ENCODE data around the gene NOX4. TPM values are rescaled to one million over a fixed set of nuclear protein-coding genes. Genes with fewer than 3 reads are reported as not detected.
A peak's percentile ranks its signal among the peaks of the same experiment; 100 is the strongest.

The NOX4 gene
- total RNA-seq (1 to 10 TPM; 1.7 to 4.2 (median 2.2) TPM), polyA plus RNA-seq (1 to 10 TPM in 1 of 3 donors, under 1 TPM in 2; 0.46 to 1.8 (median 0.57) TPM)
- long read RNA-seq, donor 1, partial matches to known transcripts = 0 of 2 reads
- long read RNA-seq, donor 1, other reads (novel, unspliced or antisense) = 1 of 2 reads
- long read RNA-seq, donor 2, partial matches to known transcripts = 0 of 1 reads
- long read RNA-seq, donor 2, other reads (novel, unspliced or antisense) = 0 of 1 reads

DNA sequence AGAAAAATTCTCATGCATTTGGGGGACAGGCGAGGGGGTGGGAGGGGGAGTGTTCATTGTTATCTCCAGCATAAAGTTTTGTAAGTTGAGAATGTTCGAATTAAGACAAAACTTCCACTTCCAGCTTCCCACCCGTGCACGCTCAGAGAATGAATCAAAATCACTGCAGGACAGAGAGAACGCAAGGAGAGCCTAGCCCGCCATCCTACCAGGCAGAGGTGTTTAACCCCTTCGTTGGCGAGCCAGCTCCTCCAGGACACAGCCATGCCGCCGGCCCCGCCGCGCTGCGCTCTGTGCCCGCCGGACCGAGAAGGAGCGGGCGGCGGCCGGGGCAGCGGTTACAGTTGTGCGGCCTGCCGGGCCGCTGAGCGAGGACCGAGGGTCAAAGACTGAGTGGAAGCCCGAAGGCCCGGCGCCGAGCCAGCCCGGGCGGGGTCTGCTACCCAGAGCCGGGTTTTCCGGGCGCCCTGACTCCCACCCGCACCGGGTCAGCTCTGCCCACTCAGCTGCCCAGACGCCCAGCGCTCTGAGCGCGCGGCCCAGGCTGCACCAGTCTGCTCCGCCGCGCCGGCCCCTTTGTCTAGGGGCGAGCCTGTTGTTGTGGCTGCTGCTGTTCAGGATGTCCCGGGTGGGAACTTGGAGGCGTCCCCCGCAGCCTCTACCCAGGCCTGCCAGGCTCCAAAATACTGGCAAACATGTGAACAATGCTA, at the start of gene NOX4:
Gene NOX4 (minus strand): TSS at position 395 of the 710 bp plus-strand sequence. CDS start 129 bp downstream, at position 266.
- intact Hi-C loops (cut with DNase I) = no loop called here
- WGBS, 3 donors = 1 to 2% (median 1%) methylated on average over 47 to 51 of the region's 51 CpGs

GRCh38 chr11:89540826-89541225, 49.7 kb upstream of the NOX4 start:
- H3K27ac ChIP-seq = no peak overlapping the region
- no peaks in the 10 kb centered on the region for H3K4me1 ChIP-seq
- ATAC-seq (no peak), DNase-seq (no peak)
- H3K27me3 ChIP-seq (ENCODE audit: insufficient read depth in 3 of 3, low read length in 2 of 3) = no peaks in the 10 kb centered on the region
- no peaks in the 10 kb centered on the region for H3K9me3 ChIP-seq
- intact Hi-C loops (cut with DNase I) = no loop called here
- no peak for TF ChIP-seq CTCF (IDR thresholded peaks at IDR 0.05)
- WGBS, 3 donors = 74 to 87% (median 75%) methylated on average over 1 of the region's 1 CpG
- H3K4me3 ChIP-seq = no peak overlapping the region
- no peaks in the 10 kb centered on the region for H3K36me3 ChIP-seq (ENCODE audit: insufficient read depth in 1 of 2, low read depth in 1 of 2)

More for the DNA sequence above, at the start of gene NOX4:
- Histone ChIP-seq H3K4me3 (peak within 1 kb of the TSS; percentile 58), H3K27ac (peak within 1 kb of the TSS; percentile 44), H3K9me3 (no peaks in the 10 kb centered on the region), H3K27me3 (ENCODE audit: insufficient read depth in 3 of 3, low read length in 2 of 3) (peaks cover 0 to 5% (median 2%) of the 10 kb centered on the region in 3 donors), H3K4me1 (no peaks in the 10 kb centered on the region), H3K36me3 (ENCODE audit: insufficient read depth in 1 of 2, low read depth in 1 of 2) (no peaks in the 10 kb centered on the region)
- DNase-seq (peak; percentile 65 to 68), ATAC-seq (peak; percentile 30 to 71 (median 52))
- TF ChIP-seq CTCF (IDR thresholded peaks at IDR 0.05) = no peak

DNA sequence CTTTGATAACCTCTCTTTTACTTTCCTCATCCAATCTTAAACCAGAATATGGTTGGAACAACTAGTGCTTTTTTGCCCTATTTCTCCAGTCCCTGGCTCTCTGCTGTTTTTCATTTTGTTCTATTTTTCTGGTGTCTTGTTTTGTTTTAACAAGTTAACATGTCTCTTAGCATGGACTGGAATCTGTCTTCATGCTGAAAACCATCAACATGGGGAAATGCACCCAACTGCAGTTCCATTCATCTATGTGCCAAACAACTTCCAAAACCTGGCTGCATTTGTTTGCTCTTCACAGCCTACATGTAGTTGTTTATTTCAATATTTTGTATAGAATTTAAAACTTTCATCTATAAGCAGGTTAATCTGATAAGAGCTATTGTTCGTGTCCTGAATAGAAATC, 46.8 kb upstream of the NOX4 start:
- 87 to 95% (median 89%) methylated on average over 1 of the region's 1 CpG for WGBS, 3 donors

DNA sequence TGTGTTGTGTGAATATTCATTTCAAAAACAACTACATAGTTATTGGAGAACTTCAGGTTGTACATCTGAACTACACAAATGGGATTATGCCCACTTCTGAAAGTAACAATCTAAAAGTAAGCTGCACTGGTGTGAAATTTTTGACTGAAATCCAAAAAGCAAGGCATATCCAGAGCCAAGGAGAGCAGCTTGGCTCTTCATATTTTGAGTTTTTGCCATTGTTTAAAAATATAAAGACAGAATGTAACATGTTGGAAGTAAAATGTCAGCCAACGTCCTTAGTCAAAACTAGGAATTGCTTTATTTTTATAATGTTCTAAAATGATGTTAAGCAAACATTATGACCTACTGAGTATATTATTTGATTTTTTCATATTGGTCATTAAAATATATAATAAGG, 45.8 kb upstream of the NOX4 start:
- WGBS, 3 donors = 24 to 39% (median 33%) methylated on average over 1 of the region's 1 CpG
- TF ChIP-seq CTCF (IDR thresholded peaks at IDR 0.05) = no peak
- no peak overlapping the region for H3K27ac ChIP-seq
- no peaks in the 10 kb centered on the region for H3K36me3 ChIP-seq (ENCODE audit: insufficient read depth in 1 of 2, low read depth in 1 of 2)
- H3K4me3 ChIP-seq = no peak overlapping the region
- no peak for DNase-seq
- ATAC-seq = no peak
- no peaks in the 10 kb centered on the region for H3K27me3 ChIP-seq (ENCODE audit: insufficient read depth in 3 of 3, low read length in 2 of 3)
- no peaks in the 10 kb centered on the region for H3K4me1 ChIP-seq
- no peaks in the 10 kb centered on the region for H3K9me3 ChIP-seq
- intact Hi-C loops (cut with DNase I) = no loop called here

More for the DNA sequence above, 46.8 kb upstream of the NOX4 start:
- H3K9me3 ChIP-seq = no peaks in the 10 kb centered on the region
- no peaks in the 10 kb centered on the region for H3K4me1 ChIP-seq
- H3K27me3 ChIP-seq (ENCODE audit: insufficient read depth in 3 of 3, low read length in 2 of 3) = no peaks in the 10 kb centered on the region
- DNase-seq = no peak
- no peak for TF ChIP-seq CTCF (IDR thresholded peaks at IDR 0.05)
- ATAC-seq = no peak
- no peak overlapping the region for H3K4me3 ChIP-seq
- H3K36me3 ChIP-seq (ENCODE audit: insufficient read depth in 1 of 2, low read depth in 1 of 2) = no peaks in the 10 kb centered on the region
- intact Hi-C loops (cut with DNase I) = no loop called here
- H3K27ac ChIP-seq = no peak overlapping the region
